ENCODE data around the gene PRDM7. TPM values are rescaled to one million over a fixed set of nuclear protein-coding genes. Genes with fewer than 3 reads are reported as not detected.

PRDM7 gene
- total and polyA plus RNA-seq, 5 experiments from 2014 or later, result not detected

- DNase-seq (no peak), ATAC-seq (no peak)
- Mint-ChIP-seq H3K27me3 (peaks cover 0 to 20% (median 9%) of the 10 kb centered on the region in 5 donors), H3K4me1 (peaks cover 6 to 9% (median 7%) of the 10 kb centered on the region in 4 donors), H3K27ac (no peak overlapping the region), H3K9me3 (no peaks in the 10 kb centered on the region), H3K4me3 (no peak overlapping the region), H3K36me3 (peaks cover 0 to 4% (median 2%) of the 10 kb centered on the region in 3 donors)
- POLR2A ChIA-PET, result no interaction called here
These were observed 33.6 kb downstream of the PRDM7 start for GRCh38 chr16:90043526-90043925.

GRCh38 chr16:90042946-90043514 lies 34.1 kb downstream of the PRDM7 start:
- no peaks in the 10 kb centered on the region for H3K9me3 Mint-ChIP-seq
- DNase-seq (no peak), ATAC-seq (no peak)
- POLR2A ChIA-PET, result no interaction called here
- peaks cover 0 to 16% (median 4%) of the 10 kb centered on the region in 5 donors for H3K27me3 Mint-ChIP-seq
- peaks cover 4 to 6% (median 5%) of the 10 kb centered on the region in 4 donors for H3K4me1 Mint-ChIP-seq
- H3K27ac Mint-ChIP-seq, result no peak overlapping the region
- H3K4me3 Mint-ChIP-seq, result no peak overlapping the region
- peaks cover 0 to 4% (median 2%) of the 10 kb centered on the region in 3 donors for H3K36me3 Mint-ChIP-seq

- ATAC-seq (no peak), DNase-seq (no peak)
- H3K27me3 Mint-ChIP-seq, result peaks cover 0 to 16% (median 4%) of the 10 kb centered on the region in 5 donors
- H3K9me3 Mint-ChIP-seq, result no peaks in the 10 kb centered on the region
- peaks cover 0 to 9% (median 2%) of the 10 kb centered on the region in 3 donors for H3K36me3 Mint-ChIP-seq
- H3K27ac Mint-ChIP-seq, result no peak overlapping the region
- peaks cover 4 to 6% (median 5%) of the 10 kb centered on the region in 4 donors for H3K4me1 Mint-ChIP-seq
- peak overlapping the region in 1 of 10 donors; percentile 20 for H3K4me3 Mint-ChIP-seq
- POLR2A ChIA-PET, result no interaction called here
These were observed 35.1 kb downstream of the PRDM7 start for GRCh38 chr16:90041896-90042473.

GRCh38 chr16:90040152-90041023 lies 36.7 kb downstream of the PRDM7 start:
- no peak for ATAC-seq
- POLR2A ChIA-PET, result no interaction called here
- DNase-seq, result no peak
- Mint-ChIP-seq H3K27me3 (peaks cover 0 to 3% (median 0%) of the 10 kb centered on the region in 5 donors), H3K4me1 (peaks cover 0 to 1% (median 0%) of the 10 kb centered on the region in 4 donors), H3K4me3 (no peak overlapping the region), H3K9me3 (peaks cover 0 to 1% (median 0%) of the 10 kb centered on the region in 9 donors), H3K36me3 (peaks cover 0 to 22% (median 7%) of the 10 kb centered on the region in 3 donors), H3K27ac (no peak overlapping the region)

GRCh38 chr16:90037276-90037675 lies 39.9 kb downstream of the PRDM7 start:
- no peak overlapping the region for H3K4me3 Mint-ChIP-seq
- H3K4me1 Mint-ChIP-seq, result peaks cover 0 to 3% (median under 1%) of the 10 kb centered on the region in 4 donors
- H3K36me3 Mint-ChIP-seq, result peaks cover 4 to 41% (median 10%) of the 10 kb centered on the region in 3 donors
- POLR2A ChIA-PET, result interaction anchor here (0.7 kb wide), 1 partner anchor 15 kb away, joined by 3 read pairs; no protein-coding TSS in a partner anchor
- H3K27me3 Mint-ChIP-seq, result no peaks in the 10 kb centered on the region
- DNase-seq (no peak), ATAC-seq (no peak)
- peak overlapping the region in 1 of 10 donors; percentile 72 for H3K27ac Mint-ChIP-seq
- H3K9me3 Mint-ChIP-seq, result peaks cover 0 to 1% (median 0%) of the 10 kb centered on the region in 9 donors

- H3K36me3 Mint-ChIP-seq, result peaks cover 7 to 44% (median 14%) of the 10 kb centered on the region in 3 donors
- DNase-seq, result no peak
- H3K4me1 Mint-ChIP-seq, result peaks cover 0 to 7% (median 3%) of the 10 kb centered on the region in 4 donors
- H3K4me3 Mint-ChIP-seq, result no peak overlapping the region
- peak overlapping the region in 2 of 10 donors; percentile 33 to 53 for H3K27ac Mint-ChIP-seq
- ATAC-seq, result no peak
- POLR2A ChIA-PET, result no interaction called here
- H3K9me3 Mint-ChIP-seq, result peaks cover 0 to 1% (median 0%) of the 10 kb centered on the region in 9 donors
- H3K27me3 Mint-ChIP-seq, result no peaks in the 10 kb centered on the region
These were observed 41.2 kb downstream of the PRDM7 start for GRCh38 chr16:90035902-90036301.

GRCh38 chr16:90034504-90034903 lies 42.6 kb downstream of the PRDM7 start:
- no peak overlapping the region for H3K27ac Mint-ChIP-seq
- ATAC-seq (no peak), DNase-seq (no peak)
- peaks cover 7 to 40% (median 14%) of the 10 kb centered on the region in 3 donors for H3K36me3 Mint-ChIP-seq
- H3K4me1 Mint-ChIP-seq, result peaks cover 0 to 7% (median 3%) of the 10 kb centered on the region in 4 donors
- no peak overlapping the region for H3K4me3 Mint-ChIP-seq
- H3K27me3 Mint-ChIP-seq, result no peaks in the 10 kb centered on the region
- peaks cover 0 to 1% (median 0%) of the 10 kb centered on the region in 9 donors for H3K9me3 Mint-ChIP-seq
- POLR2A ChIA-PET, result no interaction called here

GRCh38 chr16:90033387-90033786 lies 43.7 kb downstream of the PRDM7 start:
- peaks cover 0 to 1% (median 0%) of the 10 kb centered on the region in 9 donors for H3K9me3 Mint-ChIP-seq
- peak overlapping the region in 1 of 10 donors; percentile 33 for H3K27ac Mint-ChIP-seq
- DNase-seq (no peak), ATAC-seq (no peak)
- peaks cover 0 to 7% (median 3%) of the 10 kb centered on the region in 4 donors for H3K4me1 Mint-ChIP-seq
- POLR2A ChIA-PET, result no interaction called here
- H3K27me3 Mint-ChIP-seq, result no peaks in the 10 kb centered on the region
- no peak overlapping the region for H3K4me3 Mint-ChIP-seq
- H3K36me3 Mint-ChIP-seq, result peaks cover 7 to 40% (median 14%) of the 10 kb centered on the region in 3 donors

GRCh38 chr16:90032674-90033331 lies 44.3 kb downstream of the PRDM7 start:
- H3K36me3 Mint-ChIP-seq, result peaks cover 7 to 40% (median 14%) of the 10 kb centered on the region in 3 donors
- ATAC-seq (no peak), DNase-seq (no peak)
- peak overlapping the region in 2 of 10 donors; percentile 33 to 51 for H3K27ac Mint-ChIP-seq
- peaks cover 0 to 7% (median 3%) of the 10 kb centered on the region in 4 donors for H3K4me1 Mint-ChIP-seq
- H3K9me3 Mint-ChIP-seq, result peaks cover 0 to 1% (median 0%) of the 10 kb centered on the region in 9 donors
- POLR2A ChIA-PET, result no interaction called here
- H3K27me3 Mint-ChIP-seq, result no peaks in the 10 kb centered on the region
- H3K4me3 Mint-ChIP-seq, result no peak overlapping the region

GRCh38 chr16:90031931-90032673 lies 45.0 kb downstream of the PRDM7 start:
- H3K27me3 Mint-ChIP-seq, result no peaks in the 10 kb centered on the region
- peak overlapping the region in 1 of 10 donors; percentile 45 for H3K4me3 Mint-ChIP-seq
- peaks cover 0 to 1% (median 0%) of the 10 kb centered on the region in 9 donors for H3K9me3 Mint-ChIP-seq
- H3K36me3 Mint-ChIP-seq, result peaks cover 7 to 36% (median 14%) of the 10 kb centered on the region in 3 donors
- H3K27ac Mint-ChIP-seq, result peak overlapping the region in 2 of 10 donors; percentile 51 to 54
- DNase-seq (no peak), ATAC-seq (no peak)
- peaks cover 0 to 7% (median 4%) of the 10 kb centered on the region in 4 donors for H3K4me1 Mint-ChIP-seq
- POLR2A ChIA-PET, result no interaction called here

- no peak for DNase-seq
- H3K4me3 Mint-ChIP-seq, result peak overlapping the region in 1 of 10 donors; percentile 45
- peaks cover 7 to 29% (median 11%) of the 10 kb centered on the region in 3 donors for H3K36me3 Mint-ChIP-seq
These were observed 45.8 kb downstream of the PRDM7 start for GRCh38 chr16:90031186-90031930.

More at GRCh38 chr16:90031186-90031930, 45.8 kb downstream of the PRDM7 start:
- POLR2A ChIA-PET, result no interaction called here
- H3K27ac Mint-ChIP-seq, result peak overlapping the region in 1 of 10 donors; percentile 51
- H3K9me3 Mint-ChIP-seq, result peaks cover 0 to 1% (median 0%) of the 10 kb centered on the region in 9 donors
- ATAC-seq, result no peak
- peaks cover 3 to 7% (median 5%) of the 10 kb centered on the region in 4 donors for H3K4me1 Mint-ChIP-seq
- no peaks in the 10 kb centered on the region for H3K27me3 Mint-ChIP-seq
